GM21737 (cell line): ENCODE measurements around the gene TMEM165.
"Not testable (repeated sequence)": the region's sequence is repeated elsewhere in the genome, so short reads cannot be mapped to it uniquely, and the experiment has no call there.

Experiments
- ATAC-seq: cut with Tn5 transposase; IDR thresholded peaks from one replicate; pipeline ENCODE4 v1.9.1; 2021; ENCODE audit warnings: mild to moderate bottlenecking, moderate library complexity; ENCODE audit not compliant: unreplicated experiment

The TMEM165 gene, protein sequence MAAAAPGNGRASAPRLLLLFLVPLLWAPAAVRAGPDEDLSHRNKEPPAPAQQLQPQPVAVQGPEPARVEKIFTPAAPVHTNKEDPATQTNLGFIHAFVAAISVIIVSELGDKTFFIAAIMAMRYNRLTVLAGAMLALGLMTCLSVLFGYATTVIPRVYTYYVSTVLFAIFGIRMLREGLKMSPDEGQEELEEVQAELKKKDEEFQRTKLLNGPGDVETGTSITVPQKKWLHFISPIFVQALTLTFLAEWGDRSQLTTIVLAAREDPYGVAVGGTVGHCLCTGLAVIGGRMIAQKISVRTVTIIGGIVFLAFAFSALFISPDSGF

DNA sequence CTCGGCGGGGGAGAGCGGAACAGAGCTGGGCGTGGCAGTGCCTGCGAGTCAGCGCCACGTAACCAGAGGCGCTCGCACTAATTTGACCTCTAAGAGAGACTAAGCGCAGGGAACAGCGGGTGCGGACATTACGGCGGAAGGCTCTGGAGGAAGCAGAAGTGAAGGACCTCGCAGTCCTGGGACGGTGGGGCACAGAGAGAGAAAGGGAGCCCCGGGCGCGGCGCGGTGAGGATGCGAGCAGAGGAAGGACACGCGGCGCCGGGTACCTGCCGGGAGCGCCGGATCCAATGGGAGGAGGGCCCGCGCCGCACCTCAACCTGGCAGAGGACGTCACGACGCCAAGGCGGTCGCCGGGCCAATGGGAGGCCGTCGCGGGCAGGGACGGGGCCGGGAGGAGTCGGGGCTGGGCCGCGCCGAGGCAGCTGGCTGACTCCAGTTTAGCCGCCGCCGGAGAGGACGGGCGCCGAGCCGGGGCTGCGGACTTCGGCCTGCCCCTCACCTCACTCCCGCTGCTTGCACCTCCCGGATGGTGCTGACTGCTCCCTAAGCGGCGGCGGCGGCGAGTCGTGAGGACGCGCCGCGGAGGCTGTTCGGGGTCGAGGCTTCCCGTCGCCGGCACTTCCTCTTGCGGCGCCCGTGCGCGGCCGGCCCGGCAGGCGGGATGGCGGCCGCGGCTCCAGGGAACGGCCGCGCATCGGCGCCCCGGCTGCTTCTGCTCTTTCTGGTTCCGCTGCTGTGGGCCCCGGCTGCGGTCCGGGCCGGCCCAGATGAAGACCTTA lies at the start of gene TMEM165:
Gene TMEM165, plus strand, starts transcription at position 429 of the 779 bp plus-strand sequence. Its CDS starts 233 bp downstream, at position 662.
- peak; percentile 94 for ATAC-seq

DNA sequence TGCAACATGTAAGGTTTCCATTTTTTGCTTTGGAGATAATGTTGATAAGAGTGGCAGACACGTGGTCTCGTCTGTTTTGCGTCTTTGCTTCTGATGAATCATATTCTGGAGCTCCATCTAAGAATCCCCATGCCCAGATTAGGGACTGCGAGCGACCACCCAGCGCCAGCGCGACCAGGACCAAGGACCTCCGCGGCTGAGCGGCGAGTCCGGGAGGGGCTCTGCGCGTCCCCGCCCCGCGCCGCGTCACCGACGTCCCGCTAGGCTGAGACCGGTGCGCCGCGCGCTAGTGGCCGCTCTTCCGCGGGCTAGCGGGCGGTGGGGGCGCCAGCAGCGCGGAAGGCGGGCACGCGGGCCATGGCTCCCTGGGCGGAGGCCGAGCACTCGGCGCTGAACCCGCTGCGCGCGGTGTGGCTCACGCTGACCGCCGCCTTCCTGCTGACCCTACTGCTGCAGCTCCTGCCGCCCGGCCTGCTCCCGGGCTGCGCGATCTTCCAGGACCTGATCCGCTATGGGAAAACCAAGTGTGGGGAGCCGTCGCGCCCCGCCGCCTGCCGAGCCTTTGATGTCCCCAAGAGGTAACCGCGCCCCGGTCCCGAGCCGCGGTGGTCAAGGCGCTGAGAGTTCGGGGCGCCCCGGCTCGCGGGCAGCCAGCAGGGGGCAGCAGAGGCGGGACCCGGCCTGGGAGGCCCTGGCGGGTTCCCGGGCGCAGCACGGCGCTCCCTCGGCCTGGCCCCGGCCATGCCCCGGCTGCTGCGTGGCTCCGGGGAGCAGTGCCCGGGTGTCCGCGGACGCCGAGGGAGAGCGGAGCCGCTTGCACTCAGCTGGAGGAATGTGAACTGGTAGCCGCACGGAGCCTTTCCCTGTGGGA lies 49.5 kb upstream of the TMEM165 start, which contains the start of gene SRD5A3:
Gene SRD5A3, plus strand, starts transcription at position 263 of the 871 bp plus-strand sequence. Its CDS starts 95 bp downstream, at position 358.
- peak; percentile 95 for ATAC-seq

DNA sequence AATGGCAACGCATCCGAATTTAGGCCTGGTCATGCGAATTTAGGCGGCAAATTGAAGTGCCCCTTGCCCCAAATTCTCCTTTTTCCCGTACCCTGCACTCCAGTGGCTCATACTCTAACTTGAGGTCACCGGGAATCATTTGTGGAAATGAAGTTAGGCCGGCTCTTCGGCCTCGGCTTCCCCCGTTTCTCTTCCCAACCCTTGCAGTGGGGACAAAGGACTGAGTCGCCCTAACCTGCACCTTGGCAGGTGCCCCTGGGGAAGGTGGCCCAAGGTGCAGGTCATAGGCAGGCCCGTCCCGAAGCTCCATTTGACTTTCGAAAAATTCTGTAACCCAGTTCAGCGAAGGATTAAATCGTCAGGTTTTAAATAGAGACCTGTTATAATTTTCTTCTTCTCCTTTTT lies 48.9 kb upstream of the TMEM165 start:
- no peak for ATAC-seq

DNA sequence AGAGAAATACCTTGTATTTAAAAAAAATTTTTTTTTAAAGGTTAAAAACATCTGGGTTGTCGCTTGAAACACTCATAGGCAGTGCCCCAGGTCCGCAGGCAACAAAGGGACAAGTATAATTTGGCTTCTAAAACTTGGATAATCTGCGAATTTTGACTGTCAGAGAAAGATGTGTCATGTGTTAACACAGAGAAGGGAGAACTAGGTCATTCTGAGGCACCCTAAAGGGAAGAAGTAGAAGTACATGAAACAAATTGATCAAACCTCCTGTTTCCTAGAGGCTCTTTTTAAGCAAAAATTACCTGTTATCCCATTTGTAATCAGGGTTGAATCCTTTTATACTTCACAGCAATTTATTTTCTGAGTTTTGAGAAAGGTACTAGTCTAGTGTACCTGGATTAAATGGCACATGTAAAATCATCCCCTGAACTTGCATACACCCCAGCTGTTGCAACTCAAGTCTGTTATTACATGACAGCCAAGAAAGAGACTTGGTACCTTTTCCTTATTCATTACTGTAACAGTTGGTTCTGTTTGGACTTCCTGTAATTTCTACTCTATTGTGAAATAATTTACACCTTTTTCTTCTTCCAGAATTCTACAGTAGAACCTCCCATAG lies 48.0 kb upstream of the TMEM165 start:
- no peak for ATAC-seq

DNA sequence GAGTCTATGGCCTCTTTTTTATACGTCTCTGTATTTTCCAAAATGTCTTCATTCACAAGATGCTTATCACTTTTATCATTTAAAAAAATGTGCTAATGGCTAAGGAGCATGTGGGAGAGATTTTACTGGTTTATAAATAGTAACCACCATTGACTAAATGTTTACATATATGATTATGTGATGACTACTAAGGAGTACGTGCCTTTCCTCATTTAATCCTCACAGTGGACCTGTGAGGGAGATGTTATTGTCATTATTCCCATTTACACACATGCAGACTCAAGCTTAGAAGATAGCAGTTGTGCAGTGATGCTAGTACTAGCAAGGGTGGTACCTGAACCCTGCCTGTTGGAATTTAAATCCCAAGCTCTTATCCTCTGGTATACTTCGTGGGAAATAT lies 47.3 kb upstream of the TMEM165 start:
- no peak for ATAC-seq

DNA sequence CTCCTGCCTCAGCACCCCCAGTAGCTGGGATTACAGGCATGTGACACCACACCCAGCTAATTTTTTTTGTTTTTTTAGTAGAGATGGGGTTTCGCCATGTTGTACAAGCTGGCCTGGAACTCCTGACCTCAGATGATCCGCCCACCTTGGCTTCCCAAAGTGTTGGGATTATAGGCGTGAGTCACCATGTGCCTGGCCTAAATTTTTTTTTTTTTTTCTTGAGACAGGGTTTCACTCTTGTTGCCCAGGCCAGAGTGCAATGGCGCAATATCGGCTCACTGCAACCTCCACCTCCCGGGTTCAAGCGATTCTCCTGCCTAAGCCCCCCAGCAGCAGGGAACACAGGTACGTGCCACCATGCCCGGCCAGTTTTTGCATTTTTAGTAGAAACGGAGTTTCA lies 44.9 kb upstream of the TMEM165 start:
- not testable (repeated sequence) for ATAC-seq

DNA sequence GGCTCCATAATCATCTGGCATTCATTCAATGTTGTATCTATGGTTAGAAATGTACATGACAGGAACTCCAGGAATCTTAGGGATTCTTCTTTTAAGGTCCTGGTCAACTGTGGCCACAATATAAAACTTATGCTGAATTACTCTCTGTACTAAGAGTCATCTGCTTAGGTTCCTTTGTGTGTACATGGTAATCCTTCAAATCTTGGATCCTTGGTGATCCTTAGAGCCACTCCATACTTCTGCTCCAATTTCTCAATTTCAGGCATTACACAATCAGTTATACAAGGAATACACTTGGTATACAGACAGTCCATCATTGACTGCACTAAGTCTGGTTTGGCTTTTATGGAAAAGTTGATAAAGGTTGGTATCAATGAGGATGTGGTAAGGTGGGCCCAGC lies 43.9 kb upstream of the TMEM165 start:
- ATAC-seq: no peak

DNA sequence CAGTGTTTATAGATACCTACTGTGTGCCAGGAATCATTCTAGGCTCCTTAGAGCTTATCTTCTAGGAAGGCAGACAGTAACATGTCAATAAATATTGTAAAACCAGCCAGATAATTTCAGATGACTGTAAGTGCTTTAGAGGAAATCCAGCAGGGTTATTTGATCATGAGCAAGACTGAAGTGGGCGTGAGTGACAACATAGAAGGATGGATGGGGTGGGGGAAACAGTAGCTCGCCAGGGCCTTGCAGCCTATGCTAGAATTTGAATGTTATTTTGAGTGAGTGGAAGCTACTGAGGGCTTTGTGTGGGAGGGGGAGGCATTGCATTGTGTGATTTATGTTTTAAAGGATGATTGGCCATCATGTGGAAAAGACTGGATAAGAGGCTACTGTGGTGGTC lies 43.0 kb upstream of the TMEM165 start:
- ATAC-seq: no peak

DNA sequence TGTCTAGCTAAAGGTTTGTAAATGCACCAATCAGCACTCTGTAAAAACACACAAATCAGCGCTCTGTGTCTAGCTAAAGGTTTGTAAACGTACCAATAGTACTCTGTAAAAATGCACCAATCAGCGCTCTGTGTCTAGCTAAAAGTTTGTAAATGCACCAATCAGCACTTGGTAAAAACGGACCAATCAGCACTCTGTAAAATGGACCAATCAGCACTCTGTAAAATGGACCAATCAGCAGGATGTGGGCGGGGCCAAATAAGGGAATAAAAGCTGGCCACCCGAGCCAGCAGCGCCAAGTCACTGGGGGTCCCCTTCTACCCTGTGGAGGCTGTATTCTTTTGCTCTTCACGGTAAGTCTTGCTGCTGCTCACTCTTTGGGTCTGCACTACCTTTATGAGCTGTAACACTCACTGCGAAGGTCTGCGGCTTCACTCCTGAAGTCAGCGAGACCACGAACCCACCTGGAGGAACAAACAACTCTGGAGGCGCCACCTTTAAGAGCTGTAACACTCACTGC lies 42.5 kb upstream of the TMEM165 start:
- ATAC-seq: not testable (repeated sequence)

DNA sequence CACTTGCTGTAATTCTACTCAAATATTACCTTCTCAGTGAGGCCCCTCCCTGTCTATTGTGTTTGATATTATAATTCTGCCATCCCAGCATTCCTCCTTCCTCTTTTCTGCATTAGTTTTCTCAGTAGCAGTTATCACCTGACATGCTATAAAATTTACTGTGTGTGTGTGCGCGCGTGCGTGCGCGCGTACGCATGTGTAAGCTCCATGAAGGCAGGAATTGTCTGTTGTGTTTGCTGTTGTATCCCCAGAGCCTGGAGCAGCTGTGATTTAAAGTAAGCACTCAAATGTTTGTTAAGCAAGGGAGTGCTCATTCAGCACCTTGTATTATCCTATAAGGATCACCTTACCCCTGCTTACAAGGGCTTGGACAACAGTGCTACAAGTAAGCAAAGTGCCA lies 41.1 kb upstream of the TMEM165 start:
- no peak for ATAC-seq

DNA sequence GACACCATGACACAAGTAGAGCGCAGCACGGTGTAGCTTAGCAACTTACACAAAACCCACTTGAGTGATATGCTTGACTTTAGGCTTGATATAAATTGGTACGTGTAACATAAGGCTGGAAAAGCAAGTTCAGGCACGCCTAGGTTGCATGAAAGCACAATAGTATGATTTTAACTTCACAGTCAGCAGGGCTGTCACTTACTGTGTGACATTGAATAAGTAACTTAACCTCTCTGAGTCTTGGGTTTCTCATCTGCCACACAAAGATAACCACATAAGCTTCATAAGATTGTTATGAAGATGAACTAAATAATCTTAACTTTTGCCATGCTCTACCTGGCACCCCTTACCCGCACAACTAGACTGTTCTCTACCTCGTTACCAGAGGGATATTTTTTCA lies 40.2 kb upstream of the TMEM165 start:
- ATAC-seq: no peak

DNA sequence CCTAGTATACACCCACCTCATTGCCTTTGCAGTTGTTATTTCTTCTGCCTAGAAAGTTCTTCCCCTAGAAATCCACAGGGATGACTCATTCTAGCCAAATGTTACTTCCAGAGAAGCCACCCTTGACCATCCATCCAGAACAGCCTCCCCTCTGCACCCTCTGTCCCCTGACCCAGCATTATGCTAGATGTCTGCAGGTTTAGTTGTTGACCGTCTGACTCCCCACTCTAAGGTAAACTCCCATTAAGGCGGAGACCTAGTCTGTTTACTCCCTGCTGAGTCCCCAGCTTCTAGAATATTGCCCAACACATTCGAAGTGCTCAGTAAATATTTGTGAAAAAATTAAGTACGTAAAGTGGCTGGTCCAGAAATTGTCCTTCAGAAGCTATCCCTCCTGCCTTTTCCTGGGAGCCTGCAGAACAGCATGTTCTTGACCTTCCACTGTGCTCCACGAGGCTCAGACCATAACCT lies 38.7 kb upstream of the TMEM165 start:
- no peak for ATAC-seq

DNA sequence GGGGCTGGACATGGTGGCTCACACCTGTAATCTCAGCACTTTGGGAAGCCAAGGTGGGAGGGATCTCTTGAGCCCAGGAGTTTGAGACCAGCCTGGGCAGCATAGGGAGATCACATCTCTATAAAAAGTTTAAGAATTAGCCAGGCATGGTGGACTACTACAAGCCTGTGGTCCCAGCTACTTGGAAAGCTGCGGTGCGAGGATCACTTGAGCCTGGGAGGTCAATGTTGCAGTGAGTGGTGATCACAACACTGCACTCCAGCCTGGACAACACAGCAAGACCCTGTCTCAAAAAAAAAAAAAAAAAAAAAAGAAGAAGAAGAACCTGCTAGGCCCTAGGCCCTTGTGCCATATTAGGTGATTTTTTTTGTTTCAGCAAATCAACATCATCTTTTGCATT lies 37.5 kb upstream of the TMEM165 start:
- ATAC-seq: no peak

DNA sequence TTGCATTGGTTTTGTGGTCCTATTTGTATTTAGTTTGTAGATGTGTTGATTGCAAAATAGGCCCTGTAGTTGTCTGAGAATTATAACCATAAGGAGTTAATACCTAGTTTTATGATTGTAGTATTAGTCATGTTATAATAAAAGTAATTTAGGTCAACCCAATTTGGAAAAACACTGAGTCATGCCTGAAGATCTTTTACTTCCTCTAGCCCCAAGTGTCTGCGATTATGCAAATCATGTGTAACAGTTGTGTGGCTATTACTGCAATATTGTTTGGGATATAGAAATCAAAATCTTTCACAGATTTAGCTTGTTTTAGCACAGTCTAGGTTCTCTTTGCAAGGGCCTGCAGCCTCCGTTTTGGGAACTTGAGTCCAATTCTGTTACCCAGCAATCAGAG lies 37.1 kb upstream of the TMEM165 start:
- ATAC-seq: no peak

DNA sequence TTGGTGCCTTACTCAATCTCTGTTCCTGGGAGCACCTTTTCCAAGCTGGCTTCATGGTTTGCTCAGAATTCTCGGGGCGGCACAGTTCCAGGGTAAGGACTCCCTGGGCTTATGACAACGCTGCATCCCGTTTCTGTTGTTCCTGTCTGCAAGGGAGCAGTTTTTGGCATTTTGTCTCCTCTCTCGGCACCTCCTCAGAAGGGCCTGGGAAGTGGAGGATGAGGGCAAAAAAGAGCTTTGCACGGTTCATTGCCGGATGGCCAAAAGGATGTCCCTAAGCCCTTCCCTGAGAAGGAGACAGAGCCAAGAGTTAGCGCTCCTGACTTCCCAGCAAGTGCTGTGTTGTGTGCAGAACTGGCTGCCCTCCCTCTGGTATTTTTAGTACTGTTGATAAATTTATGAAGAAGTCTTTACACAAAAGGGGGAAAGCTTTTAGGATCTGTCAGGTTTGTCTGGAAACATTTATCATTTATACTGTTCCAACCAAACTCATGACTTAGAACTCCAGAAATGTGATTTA lies 36.3 kb upstream of the TMEM165 start:
- no peak for ATAC-seq

DNA sequence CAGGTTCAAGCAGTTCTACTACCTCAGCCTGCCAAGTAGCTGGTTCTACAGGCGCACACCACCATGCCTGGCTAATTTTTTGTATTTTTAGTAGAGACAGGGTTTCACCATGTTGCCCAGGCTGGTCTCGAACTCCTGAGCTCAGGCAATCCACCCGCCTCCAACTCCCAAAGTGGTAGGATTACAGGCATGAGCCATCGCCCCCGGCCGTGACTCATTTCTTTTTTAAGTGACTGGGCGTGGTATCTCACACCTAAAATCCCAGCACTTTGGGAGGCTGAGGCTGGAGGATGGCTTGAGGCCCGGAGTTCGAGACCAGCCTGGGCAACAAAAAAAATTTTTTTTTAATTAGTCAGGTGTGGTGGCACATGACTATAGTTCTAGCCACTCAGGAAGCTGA lies 32.8 kb upstream of the TMEM165 start:
- ATAC-seq: not testable (repeated sequence)

DNA sequence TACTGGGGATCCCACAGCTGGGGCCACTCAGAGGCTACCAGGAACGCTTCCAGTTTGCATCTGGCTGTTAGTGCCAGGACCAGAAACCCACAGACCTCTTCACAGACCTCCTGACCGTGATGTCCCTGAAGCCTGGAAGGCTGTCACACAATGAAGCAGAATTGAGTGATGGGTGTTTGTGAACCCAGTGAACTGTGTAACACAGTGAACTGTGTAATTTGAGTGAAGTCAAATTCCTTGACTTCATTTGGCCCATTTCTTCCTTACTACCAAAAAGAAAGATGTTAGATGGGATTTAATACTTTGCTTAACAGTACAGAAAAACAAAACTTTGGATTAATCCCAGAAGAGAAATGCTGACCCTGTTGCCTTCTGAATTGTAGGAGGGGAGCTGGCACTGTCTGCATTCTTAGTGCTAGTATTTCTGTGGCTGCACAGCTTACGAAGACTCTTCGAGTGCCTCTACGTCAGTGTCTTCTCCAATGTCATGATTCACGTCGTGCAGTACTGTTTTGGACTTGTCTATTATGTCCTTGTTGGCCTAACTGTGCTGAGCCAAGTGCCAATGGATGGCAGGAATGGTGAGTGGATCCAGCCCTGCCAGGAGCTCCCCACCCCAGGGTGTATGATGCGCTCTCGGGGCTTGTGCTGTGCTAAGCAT lies 31.9 kb upstream of the TMEM165 start:
- ATAC-seq: no peak

DNA sequence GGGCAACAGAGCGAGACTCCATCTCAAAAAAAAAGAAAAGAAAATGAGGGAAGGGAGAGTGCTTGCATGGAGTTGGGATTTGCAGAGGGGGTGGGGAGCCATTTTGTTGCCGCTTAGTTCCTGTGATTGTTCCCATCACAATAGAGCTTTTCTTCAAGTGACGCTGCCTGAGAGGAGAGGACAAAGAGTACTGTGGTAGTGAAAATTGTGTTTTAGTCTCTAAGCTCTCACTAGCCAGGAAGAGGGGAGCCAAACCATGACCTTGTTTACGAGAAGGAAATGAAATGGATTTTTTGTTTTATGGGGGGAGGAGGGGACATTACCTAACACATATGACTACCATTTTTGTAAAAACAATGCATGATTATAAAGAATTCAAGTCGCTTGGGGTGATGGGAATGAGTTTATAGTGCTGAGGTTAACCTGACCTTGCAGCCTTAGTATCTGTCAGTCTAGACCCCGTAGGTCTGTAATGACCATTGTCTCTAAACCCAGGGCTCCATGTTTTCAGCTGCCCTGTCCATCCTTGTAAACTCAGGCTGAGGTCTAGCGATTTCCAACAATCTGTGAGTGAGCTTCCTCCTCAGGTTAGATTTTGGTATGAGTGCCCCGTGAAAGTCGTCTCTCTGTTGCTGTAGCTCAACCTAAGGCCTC lies 30.9 kb upstream of the TMEM165 start:
- ATAC-seq: no peak

DNA sequence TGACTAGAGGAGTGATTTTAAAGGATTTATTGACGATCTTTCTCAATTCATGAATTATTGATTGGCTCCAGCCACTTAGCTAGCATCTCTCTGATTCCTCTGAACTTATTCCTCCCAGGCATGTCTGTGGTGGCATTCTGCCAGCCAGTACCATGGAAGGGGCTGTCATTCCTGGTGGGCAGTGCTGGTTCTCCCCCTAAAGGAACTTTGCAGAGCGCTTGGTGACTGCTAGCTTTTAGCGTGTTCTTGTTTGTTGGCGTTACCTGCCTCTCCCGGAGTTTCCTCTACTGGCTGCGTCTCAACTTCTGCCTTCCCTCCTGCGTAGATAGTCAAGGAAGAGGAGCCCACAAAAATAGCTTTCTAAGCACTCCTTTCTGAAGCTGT lies 30.4 kb upstream of the TMEM165 start:
- no peak for ATAC-seq
